HG03097 (cell line): Measurements from ENCODE around the gene COL4A6.

ENCODE experiments used
- ATAC-seq: cut with Tn5 transposase; IDR thresholded peaks from one replicate; pipeline ENCODE4 v1.9.1; 2021; ENCODE audit not compliant: unreplicated experiment, low FRiP score

COL4A6 gene

GRCh38 chrX:108285356-108285755 is 152.9 kb downstream of the COL4A6 start:
- ATAC-seq, result no peak

GRCh38 chrX:108275732-108276131 is 162.5 kb downstream of the COL4A6 start:
- no peak for ATAC-seq

- ATAC-seq, result peak; percentile 72
These were observed 166.8 kb downstream of the COL4A6 start for GRCh38 chrX:108271397-108271787.

- ATAC-seq, result peak; percentile 68
These were observed 167.4 kb downstream of the COL4A6 start for GRCh38 chrX:108270739-108271396.

GRCh38 chrX:108270280-108270679 is 167.9 kb downstream of the COL4A6 start:
- no peak for ATAC-seq

GRCh38 chrX:108268434-108269080 is 169.7 kb downstream of the COL4A6 start:
- no peak for ATAC-seq

- ATAC-seq, result no peak
These were observed 170.7 kb downstream of the COL4A6 start for GRCh38 chrX:108267557-108267956.

- no peak for ATAC-seq
These were observed 173.8 kb downstream of the COL4A6 start for GRCh38 chrX:108264376-108264775.

- no peak for ATAC-seq
These were observed 176.5 kb downstream of the COL4A6 start for GRCh38 chrX:108261549-108262203.

GRCh38 chrX:108257556-108257955 is 180.7 kb downstream of the COL4A6 start:
- no peak for ATAC-seq

GRCh38 chrX:108254636-108255035 is 183.6 kb downstream of the COL4A6 start:
- ATAC-seq, result no peak

- ATAC-seq, result no peak
These were observed 187.3 kb downstream of the COL4A6 start for GRCh38 chrX:108250654-108251579.

- ATAC-seq, result no peak
These were observed 191.8 kb downstream of the COL4A6 start for GRCh38 chrX:108246304-108246954.

GRCh38 chrX:108245462-108245861 is 192.8 kb downstream of the COL4A6 start:
- no peak for ATAC-seq

- no peak for ATAC-seq
These were observed 202.2 kb downstream of the COL4A6 start for GRCh38 chrX:108235986-108236385.

- ATAC-seq, result no peak
These were observed 207.6 kb downstream of the COL4A6 start for GRCh38 chrX:108230574-108230973.

GRCh38 chrX:108224727-108225621 is 213.2 kb downstream of the COL4A6 start:
- ATAC-seq, result peak; percentile 80

- peak; percentile 27 for ATAC-seq
These were observed 214.0 kb downstream of the COL4A6 start for GRCh38 chrX:108224218-108224617.

GRCh38 chrX:108223585-108223984 is 214.6 kb downstream of the COL4A6 start:
- ATAC-seq, result no peak
